GM21717 (cell line): ENCODE data around the gene TTC5.
"Not testable (repeated sequence)": the region's sequence is repeated elsewhere in the genome, so short reads cannot be mapped to it uniquely, and the experiment has no call there.

Experiments used
- ATAC-seq: cut with Tn5 transposase; IDR thresholded peaks from one replicate; pipeline ENCODE4 v1.9.1; 2021; ENCODE audit warnings: mild to moderate bottlenecking, moderate library complexity; ENCODE audit not compliant: unreplicated experiment

The TTC5 gene

GRCh38 chr14:20306079-20306423 is 300 bp upstream of the TTC5 start:
- ATAC-seq = no peak

DNA sequence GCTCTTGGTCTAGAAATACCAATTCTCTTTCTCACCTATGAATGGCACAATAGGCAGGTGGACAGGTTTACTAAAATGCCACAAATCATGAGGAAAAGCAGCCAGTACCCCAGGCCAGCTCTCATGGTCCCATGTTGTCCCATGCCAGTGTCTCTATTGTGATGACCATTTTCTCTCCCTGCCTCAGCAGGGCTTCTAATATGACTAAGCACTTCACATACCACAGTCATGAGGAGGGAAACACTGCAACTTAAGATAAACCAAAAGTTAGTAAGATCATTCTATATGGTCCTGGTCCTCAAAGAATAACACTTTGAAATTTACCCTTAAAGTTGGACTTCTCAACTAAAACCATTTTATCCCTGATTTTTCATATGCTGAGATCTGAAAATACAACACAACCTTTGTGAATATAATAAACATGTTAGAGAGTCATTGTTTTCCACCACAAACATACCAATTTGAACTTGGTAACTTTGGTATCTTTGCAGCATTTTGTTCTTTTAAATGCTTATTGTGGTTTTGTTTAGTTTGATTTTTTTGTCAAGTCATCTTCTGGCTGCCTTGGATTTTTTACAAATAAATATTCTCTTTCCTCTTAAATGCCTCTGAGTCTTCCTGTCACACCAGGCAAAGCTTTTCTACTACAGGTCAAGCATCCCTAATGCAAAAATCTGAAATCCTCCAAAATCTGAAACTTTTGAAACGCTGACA is 3.6 kb downstream of the TTC5 start:
- ATAC-seq = no peak

DNA sequence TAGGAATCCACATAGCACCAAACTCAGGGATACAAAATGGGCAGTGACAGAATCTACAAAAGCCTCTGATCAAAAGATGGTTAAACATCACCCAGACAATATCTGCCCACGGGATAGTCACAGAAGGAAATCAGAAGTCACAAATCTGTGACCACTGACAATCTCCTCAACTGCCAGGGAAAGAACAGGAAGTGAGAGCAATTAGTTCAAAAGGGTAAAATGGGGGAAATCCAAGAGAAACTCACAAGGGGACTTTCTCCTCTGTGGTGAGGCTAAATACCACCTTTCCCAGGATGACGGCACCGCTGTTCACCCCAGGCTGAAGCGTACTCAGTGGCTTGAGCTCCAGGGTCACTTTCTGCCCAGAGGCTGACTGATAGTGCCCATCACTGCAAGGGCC is 10.7 kb downstream of the TTC5 start:
- peak; percentile 88 for ATAC-seq

- ATAC-seq = no peak
These were observed 11.1 kb downstream of the TTC5 start for GRCh38 chr14:20294636-20295035.

- not testable (repeated sequence) for ATAC-seq
These were observed 23.8 kb downstream of the TTC5 start for GRCh38 chr14:20281998-20282397.

GRCh38 chr14:20280265-20280664 is 25.5 kb downstream of the TTC5 start:
- ATAC-seq = not testable (repeated sequence)

DNA sequence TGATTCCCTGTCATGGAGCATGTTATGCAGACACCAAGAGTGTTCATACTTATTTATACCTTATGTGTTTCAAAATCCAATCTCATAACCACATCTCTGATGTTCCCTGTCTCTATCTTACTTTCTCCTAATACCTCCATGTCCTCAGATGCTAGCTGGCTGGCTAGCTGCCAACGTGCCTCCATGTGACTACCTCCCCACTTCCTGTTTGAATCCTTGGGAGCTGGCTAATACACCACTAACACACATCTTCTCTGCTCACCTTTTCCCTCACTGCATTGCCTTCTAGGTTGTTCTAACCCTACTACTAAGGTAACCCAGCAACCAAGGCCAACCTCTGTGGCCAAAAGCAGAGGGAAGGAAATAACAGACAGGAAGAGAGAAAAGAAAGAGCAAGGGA is 27.3 kb downstream of the TTC5 start:
- ATAC-seq = no peak

DNA sequence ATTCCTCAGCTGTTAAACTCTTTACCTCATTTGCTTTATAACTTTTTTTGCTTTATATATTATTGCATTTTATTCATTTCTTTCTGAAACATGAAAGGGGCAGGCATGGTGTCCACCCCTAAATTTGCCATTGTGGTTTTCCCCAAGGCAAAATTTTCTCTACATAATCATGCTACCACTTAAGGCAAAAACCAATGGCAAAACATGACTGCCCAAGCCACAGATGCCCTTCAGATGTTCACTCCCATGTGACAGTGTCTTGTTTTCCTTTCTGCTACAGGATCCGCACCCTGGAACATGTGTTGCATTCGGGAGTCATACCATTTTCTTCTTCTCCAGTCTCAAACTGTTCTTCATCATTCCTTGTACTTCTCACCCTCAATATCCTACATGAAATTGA is 28.3 kb downstream of the TTC5 start:
- ATAC-seq = no peak

GRCh38 chr14:20274062-20274461 is 31.7 kb downstream of the TTC5 start:
- ATAC-seq = no peak

GRCh38 chr14:20264361-20264760 is 41.4 kb downstream of the TTC5 start:
- ATAC-seq = not testable (repeated sequence)

DNA sequence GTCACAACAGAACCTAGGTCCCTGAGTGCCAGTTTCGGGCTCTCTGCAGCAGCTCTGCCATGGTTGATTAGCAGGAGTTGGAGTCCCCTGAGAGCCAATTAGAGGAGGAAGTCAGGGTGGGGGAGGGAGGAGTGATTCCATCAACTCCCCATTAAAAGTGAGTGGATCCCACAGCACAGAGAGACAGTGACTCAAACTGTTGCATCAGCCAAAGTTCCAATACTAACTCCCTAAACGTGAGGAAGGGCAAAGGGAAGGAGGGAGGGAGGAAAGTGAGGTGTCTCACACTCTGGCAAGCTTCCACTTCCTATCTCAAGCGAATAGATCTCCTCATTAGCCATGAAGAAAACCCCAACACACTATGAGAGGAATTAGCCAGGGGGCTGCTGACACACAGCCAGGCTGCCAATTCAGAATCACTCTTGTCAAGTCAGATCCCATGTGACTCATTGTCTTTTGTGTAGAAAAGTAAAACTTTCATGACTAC is 43.1 kb downstream of the TTC5 start:
- no peak for ATAC-seq

GRCh38 chr14:20247646-20248246 is 58.0 kb downstream of the TTC5 start:
- ATAC-seq = no peak
